Measurements from ENCODE around the gene C20orf141. TPM values are rescaled to one million over a fixed set of nuclear protein-coding genes. Genes with fewer than 3 reads are reported as not detected.
A peak's percentile ranks its signal among the peaks of the same experiment; 100 is the strongest.

Gene C20orf141
- total RNA-seq, 2 experiments from 2014 or later, result not detected

DNA sequence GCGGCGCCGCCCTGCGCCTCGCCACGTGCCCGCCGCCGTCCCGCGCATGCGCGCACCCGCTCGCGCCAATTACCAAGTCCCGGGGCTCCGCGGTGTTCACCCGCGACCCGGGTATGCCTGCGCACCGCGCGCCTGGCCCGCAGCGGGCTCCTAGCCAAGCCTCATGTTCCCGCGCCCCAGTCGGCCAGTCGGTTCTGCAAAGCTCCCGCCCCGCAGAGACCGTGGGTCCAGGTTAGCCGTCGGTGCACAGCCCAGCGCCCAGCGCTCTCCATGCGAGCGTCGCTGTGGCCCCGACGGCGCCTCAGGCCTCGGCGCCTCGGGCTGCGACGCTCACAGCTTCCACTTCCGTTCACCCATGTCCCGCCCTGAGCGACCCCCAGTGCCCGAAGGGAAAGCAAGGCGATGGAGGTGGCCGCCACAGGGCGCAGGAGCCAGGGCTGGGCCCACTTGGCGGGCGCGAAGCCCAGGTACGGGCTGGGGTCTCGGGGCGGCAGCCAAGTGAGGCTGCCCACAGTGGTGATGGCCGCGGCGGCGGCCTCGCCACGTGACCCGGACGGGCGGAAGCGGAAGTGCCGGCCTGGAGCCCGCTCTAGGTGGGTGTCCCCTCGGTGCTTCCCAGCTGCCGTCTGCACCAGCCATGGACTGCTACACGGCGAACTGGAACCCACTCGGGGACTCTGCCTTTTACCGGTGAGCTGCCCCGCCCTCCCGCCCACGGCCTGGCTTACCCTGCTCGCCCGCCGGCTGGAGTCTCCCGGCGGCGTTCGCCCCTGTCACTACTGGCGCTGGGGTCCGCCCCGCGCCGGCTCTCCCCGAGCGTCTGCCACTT is 25.6 kb downstream of the C20orf141 start, which contains the start of the genes PCED1A and VPS16:
TSS of gene PCED1A (minus strand) at position 518 of the 829 bp plus-strand sequence. CDS start 743 bp downstream, outside the sequence.
TSS of gene VPS16 (plus strand) at position 608 of the 829 bp plus-strand sequence. CDS start at position 638, 30 bp downstream.
- peak within 1 kb of the TSS; percentile 88 for H3K27ac Mint-ChIP-seq
- peak within 1 kb of the TSS; percentile 83 for H3K4me3 Mint-ChIP-seq
- H3K27me3 Mint-ChIP-seq, result no peaks in the 10 kb centered on the region
- DNase-seq, result peak; percentile 91
- peaks cover 36% of the 10 kb centered on the region for H3K4me1 Mint-ChIP-seq (ENCODE audit: low read depth)
- ChIA-PET CTCF (interaction anchor here (2.0 kb wide), 1 partner anchor 26 kb away, joined by 6 read pairs; no protein-coding TSS in a partner anchor), POLR2A (interaction anchor here (0.6 to 3.0 kb wide), 15 partner anchors 9 to 332 kb away, joined by 3 to 10 read pairs (median 4); partner anchors contain the start of genes CPXM1, NOP56 and PTPRA)
- no peaks in the 10 kb centered on the region for H3K9me3 Mint-ChIP-seq
- TF ChIP-seq CTCF (IDR thresholded peaks at IDR 0.05), result no peak
- peaks cover 22% of the 10 kb centered on the region for H3K36me3 Mint-ChIP-seq (ENCODE audit: low read depth)
- ATAC-seq, result peak; percentile 98
- intact Hi-C loops (cut with micrococcal nuclease), result no loop called here

DNA sequence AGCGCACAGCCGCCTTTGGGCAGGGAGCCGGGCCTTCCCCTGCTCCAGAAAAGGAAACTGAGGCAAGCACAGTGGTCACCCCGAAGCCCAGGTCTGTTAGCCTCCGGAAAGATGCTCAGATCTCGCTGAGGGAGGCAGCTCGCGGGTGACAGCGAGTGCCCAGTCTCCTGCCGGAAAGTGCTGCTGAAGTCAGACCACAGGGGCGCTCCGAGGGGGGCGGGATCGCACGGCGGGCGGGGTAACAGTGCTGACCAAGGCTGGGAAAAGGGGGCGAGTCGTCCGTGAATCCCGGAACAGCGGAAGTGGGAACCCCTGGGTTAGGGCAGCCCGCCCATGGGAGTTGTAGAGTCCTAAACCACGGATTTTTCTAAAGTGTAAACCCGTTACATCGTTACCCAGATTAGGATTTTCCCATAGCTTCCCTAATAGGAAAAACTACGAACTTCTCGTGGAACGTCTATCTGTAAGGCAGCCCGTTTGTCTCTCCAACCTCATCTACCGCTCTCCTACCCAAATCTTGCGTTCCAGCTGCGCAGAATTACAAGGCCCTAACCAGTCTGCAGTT is 26.3 kb downstream of the C20orf141 start:
- ATAC-seq, result peak; percentile 45
- peak overlapping the region; percentile 70 for H3K27ac Mint-ChIP-seq
- peak overlapping the region; percentile 83 for H3K4me3 Mint-ChIP-seq
- no peaks in the 10 kb centered on the region for H3K9me3 Mint-ChIP-seq
- CTCF ChIA-PET, result interaction anchor here (2.0 kb wide), 1 partner anchor 25 kb away, joined by 6 read pairs; no protein-coding TSS in a partner anchor
- H3K27me3 Mint-ChIP-seq, result no peaks in the 10 kb centered on the region
- no peak for TF ChIP-seq CTCF (IDR thresholded peaks at IDR 0.05)
- POLR2A ChIA-PET, result interaction anchor here (0.9 to 3.0 kb wide), 8 partner anchors 8 to 331 kb away, joined by 3 to 10 read pairs (median 6); partner anchors contain the start of genes CPXM1 and PTPRA
- peaks cover 40% of the 10 kb centered on the region for H3K4me1 Mint-ChIP-seq (ENCODE audit: low read depth)
- peaks cover 22% of the 10 kb centered on the region for H3K36me3 Mint-ChIP-seq (ENCODE audit: low read depth)
- peak; percentile 59 for DNase-seq
- intact Hi-C loops (cut with micrococcal nuclease), result no loop called here

DNA sequence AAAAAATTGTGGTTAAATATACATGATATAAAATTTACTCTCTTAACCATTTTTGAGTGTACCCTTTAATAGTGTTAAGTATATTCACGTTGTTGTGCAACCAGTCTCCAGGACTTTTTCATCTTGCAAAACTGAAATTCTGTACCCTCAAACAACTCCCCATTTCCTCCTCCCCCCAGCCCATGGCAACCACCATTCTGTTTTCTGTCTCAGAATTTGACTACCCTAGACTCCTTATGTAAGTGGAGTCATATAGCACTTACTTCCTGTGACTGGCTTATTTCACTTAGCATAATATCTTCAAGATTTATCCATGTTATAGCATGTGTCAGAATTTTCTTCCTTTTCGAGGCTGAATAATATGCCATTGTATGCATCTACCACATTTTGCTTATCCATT is 30.8 kb downstream of the C20orf141 start:
- no peak for TF ChIP-seq CTCF (IDR thresholded peaks at IDR 0.05)
- ChIA-PET CTCF (no interaction called here), POLR2A (interaction anchor here (0.6 kb wide), 1 partner anchor 302 kb away, joined by 3 read pairs; no protein-coding TSS in a partner anchor)
- Mint-ChIP-seq H3K9me3 (no peaks in the 10 kb centered on the region), H3K27me3 (no peaks in the 10 kb centered on the region), H3K27ac (no peak overlapping the region), H3K4me1 (ENCODE audit: low read depth) (peaks cover 36% of the 10 kb centered on the region), H3K36me3 (ENCODE audit: low read depth) (peaks cover 3% of the 10 kb centered on the region), H3K4me3 (no peak overlapping the region)
- DNase-seq (peak; percentile 21), ATAC-seq (no peak)
- intact Hi-C loops (cut with micrococcal nuclease), result no loop called here

GRCh38 chr20:2846698-2847097 is 31.9 kb downstream of the C20orf141 start:
- Mint-ChIP-seq H3K4me3 (no peak overlapping the region), H3K4me1 (ENCODE audit: low read depth) (peaks cover 31% of the 10 kb centered on the region), H3K36me3 (ENCODE audit: low read depth) (peaks cover 3% of the 10 kb centered on the region), H3K9me3 (no peaks in the 10 kb centered on the region), H3K27ac (no peak overlapping the region), H3K27me3 (no peaks in the 10 kb centered on the region)
- TF ChIP-seq CTCF (IDR thresholded peaks at IDR 0.05), result no peak
- ChIA-PET CTCF (no interaction called here), POLR2A (no interaction called here)
- ATAC-seq (no peak), DNase-seq (no peak)
- intact Hi-C loops (cut with micrococcal nuclease), result no loop called here

All from activated CD8-positive, alpha-beta T cell treated with anti-CD3 and anti-CD28 coated beads for 36 hours (primary cell).